GM12873 (cell line): ENCODE results near the gene PRR18.

Experiments used
- TF ChIP-seq, protein P1 (sequence below): IDR thresholded peaks from 2 replicates; pipeline ENCODE4 v1.5.1; 2012; ENCODE audit warnings: low read depth, mild to moderate bottlenecking, moderate library complexity, low read length, control low read depth; ENCODE audit not compliant: insufficient read depth; ENCODE audit errors: missing control alignments

Gene PRR18

DNA sequence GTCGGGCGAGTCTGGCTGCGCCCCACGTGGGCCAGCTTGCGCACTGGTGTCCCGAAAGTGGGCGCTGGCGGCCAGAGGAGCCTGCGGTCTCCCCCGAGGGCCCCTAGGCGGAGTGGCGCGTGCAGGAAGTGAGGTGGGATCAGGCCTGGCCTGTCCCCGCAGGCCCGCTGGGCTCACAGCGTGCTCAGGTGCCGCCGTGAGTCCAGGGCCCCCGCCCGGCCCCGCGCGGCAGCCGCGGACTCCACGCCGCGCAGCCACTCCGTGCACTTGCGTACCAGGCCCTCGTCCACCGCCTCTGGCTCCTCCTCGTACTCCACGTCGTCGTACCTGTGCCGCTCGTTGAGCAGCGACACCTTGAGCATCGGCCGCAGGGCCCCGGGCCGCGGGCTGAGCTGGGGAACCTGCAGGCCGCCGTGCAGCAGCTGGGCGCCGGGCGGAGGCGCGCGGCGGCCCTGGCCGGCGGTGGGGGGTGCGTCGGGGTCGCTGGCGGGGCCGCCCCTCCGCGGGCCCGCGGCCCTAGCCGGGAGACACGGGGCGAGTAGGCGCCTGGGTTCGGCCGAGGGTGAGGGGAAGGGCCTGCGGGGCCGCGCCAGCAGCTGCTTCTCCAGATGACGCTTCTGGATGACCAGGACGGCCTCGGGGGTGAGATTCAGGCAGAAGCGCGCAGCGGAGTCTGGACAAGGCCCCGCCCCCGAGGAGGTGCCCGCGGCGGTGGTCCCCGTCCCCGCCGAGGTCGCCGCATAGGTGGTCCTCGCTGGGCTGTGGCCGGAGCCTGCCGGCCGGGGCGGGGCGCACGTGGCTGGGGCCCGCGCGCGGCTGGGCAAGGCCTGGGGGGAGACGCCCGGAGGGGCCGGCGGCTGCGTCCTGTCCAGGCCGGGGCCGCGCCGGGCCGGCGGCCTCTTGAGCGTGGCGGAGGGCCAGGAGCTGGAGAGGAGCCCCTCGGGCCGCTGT is 835 bp downstream of the PRR18 start:
- TF ChIP-seq, protein P1, sequence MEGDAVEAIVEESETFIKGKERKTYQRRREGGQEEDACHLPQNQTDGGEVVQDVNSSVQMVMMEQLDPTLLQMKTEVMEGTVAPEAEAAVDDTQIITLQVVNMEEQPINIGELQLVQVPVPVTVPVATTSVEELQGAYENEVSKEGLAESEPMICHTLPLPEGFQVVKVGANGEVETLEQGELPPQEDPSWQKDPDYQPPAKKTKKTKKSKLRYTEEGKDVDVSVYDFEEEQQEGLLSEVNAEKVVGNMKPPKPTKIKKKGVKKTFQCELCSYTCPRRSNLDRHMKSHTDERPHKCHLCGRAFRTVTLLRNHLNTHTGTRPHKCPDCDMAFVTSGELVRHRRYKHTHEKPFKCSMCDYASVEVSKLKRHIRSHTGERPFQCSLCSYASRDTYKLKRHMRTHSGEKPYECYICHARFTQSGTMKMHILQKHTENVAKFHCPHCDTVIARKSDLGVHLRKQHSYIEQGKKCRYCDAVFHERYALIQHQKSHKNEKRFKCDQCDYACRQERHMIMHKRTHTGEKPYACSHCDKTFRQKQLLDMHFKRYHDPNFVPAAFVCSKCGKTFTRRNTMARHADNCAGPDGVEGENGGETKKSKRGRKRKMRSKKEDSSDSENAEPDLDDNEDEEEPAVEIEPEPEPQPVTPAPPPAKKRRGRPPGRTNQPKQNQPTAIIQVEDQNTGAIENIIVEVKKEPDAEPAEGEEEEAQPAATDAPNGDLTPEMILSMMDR = no peak

DNA sequence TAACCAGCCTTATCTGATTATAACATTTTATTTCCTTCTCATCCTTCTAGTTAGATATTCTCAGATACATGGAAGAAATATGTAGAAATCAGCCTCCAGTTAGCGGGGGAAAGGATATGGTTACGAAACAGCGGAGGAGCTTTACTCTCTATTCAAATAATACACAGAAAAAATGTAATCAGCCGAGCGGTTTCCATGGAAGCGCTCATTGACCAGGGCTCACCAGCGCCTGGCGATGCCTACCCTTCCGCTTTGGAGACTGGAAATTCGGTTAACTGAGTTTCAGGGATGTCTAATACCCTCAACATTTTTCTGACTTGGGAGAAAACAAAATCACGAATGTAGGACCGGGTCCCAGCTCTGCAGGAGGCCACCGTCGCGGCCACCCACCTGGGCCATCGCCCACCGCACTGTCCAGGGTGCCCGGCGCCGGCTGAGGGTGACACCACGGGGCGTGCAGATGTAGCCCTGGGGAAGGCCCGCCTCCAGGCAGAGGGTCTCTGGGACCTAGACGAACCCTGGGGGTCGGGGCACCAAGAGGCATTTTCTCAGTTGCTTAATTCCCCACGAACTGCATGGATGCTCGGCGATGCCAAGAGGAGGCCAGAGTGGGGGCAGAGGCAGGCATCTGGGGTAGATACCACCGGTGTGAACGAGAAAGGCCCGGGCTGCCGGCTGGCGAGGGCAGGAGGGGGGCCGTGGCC is 1.7 kb downstream of the PRR18 start:
- TF ChIP-seq, protein P1 = no peak

DNA sequence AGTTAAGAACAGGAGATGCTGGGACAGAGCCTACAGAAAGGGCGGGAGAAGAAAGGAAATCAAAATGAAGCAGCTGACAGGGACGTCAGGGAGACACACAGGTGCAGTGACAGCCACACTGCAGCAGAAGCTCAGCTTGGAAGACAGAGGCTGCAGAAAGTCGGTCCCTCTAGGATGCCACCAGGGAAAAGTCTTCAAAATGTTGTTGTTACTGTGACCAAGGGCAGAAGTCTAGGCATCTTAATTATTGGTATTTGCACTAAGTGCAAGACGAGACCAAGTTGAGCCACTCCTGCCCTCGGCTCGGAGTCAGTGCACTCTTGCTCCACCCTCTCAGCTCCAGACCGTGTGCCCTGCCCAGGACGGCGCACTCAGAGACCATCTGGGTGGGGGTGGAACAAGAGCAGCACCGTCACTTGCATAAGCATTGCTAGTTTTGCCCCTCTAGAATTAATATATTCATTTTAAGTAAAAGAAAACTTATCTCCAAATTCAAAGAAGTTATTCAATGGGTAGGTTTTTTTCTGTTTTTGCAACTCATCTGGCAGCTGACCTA is 2.6 kb downstream of the PRR18 start:
- TF ChIP-seq, protein P1 = no peak

DNA sequence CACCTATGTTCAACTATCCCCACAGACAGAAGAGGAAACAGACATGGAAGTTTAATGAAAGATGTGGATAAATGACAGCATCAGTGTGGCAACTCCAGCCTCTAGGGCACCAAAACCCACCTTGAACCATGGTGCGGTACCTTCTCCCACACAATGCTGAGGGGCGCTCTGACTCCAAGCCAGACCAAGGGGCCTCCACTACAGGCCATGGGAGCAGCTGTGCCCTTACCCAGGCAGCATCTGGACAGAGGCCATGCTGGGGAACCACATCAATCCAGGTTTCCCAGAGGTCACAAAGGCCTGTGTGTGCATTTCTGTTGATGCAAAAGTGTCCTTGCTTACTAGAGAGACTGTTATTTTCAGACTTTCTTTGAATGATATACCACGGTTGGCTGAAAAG is 4.1 kb downstream of the PRR18 start:
- TF ChIP-seq, protein P1 = no peak

DNA sequence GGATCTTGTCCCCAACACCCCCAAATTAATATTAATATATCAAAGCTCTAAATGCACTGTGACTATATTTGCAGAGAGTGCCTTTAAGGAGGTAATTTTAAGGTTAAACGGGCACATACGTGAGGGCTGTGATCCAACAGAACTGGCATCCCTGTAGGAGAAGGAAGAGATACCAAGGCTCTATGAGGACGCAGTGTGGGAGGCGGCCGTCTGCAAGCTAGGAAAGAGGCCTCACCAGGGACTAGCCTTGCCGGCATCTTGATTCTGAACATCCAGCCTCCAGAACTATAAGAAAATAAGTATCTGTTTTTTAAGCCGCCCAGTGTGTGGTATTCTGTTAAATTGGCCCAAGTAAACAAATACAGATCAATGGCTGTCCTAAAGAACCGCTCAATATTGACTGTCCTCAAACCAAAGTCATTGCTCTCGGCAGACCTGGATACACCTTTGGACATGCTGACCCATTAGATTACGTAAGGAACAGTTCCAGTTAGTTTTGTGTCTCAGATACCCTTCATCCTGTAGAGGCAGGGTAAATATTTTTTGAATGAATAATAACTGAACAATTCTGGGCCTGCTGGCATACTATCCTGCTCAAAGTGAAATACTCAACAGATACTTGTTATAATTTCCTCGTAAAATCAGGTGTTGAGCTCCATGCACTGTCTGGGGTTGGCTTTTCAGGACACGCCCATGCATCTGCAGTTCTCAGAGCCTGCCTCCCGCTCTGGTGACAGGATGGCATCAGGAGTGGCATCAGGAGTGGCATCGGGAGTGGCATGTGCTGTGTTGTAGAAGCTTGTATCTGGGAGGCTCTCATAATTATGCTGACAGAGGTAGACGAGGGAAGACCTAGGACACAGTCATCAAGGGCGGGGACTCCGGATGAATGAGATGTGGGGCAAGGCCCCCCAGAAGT is 6.3 kb downstream of the PRR18 start:
- TF ChIP-seq, protein P1 = no peak

DNA sequence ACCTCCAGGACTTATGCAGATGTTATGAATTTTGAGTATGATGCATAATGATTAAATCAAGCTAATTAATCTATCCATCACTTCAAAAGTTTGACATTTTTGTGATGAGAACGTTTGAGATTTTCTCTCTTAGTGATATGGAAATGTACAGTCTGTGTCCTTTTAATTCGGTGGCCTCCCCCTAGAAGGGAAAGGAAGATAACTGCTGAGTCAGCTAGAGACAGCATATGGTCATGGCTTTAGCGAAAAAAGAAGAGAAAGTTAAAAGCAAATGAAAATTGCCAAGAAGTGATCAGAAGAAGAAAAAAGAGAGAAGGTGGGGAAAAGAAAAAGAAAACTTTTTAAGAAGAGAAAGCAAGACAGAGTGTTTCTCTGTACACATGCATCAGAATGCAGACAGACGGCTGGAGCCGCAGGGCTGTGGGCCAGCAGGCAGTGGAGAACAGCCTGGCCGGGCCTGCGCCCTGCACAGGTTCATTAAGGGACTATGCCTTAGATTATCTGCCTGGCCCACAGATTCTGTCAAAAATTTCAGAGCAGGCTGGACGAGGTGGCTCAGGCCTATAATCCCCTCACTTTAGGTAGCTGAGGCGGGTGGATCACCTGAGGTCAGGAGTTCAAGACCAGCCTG is 7.7 kb downstream of the PRR18 start:
- TF ChIP-seq, protein P1 = no peak
